Mucosa of stomach (tissue), 1 donor: ENCODE measurements around the gene RFXANK.
"Not testable (repeated sequence)": the region's sequence is repeated elsewhere in the genome, so short reads cannot be mapped to it uniquely, and the experiment has no call there.

Source experiments
- H3K27me3 ChIP-seq: one replicate; pipeline ENCODE4 v1.7.0; 2013; ENCODE audit warnings: mild to moderate bottlenecking, low read length; ENCODE audit not compliant: control insufficient read depth, insufficient read depth
- H3K36me3 ChIP-seq: one replicate; pipeline ENCODE4 v1.7.0; 2013; ENCODE audit warnings: low read length; ENCODE audit not compliant: control insufficient read depth, insufficient read depth
- H3K4me1 ChIP-seq: one replicate; pipeline ENCODE4 v1.7.0; 2013; ENCODE audit warnings: mild to moderate bottlenecking, low read length; ENCODE audit not compliant: control insufficient read depth, insufficient read depth
- H3K4me3 ChIP-seq: one replicate; pipeline ENCODE4 v1.7.0; 2013; ENCODE audit warnings: low read length
- H3K9ac ChIP-seq: one replicate; pipeline ENCODE4 v1.7.0; 2013; ENCODE audit warnings: mild to moderate bottlenecking, low read length, moderate library complexity
- H3K9me3 ChIP-seq: one replicate; pipeline ENCODE4 v1.7.0; 2013; ENCODE audit warnings: mild to moderate bottlenecking, low read length, moderate library complexity; ENCODE audit not compliant: control insufficient read depth
- donor health status: Pancreatic carcinoma.

Gene RFXANK

GRCh38 chr19:19171821-19172532 lies 20.1 kb upstream of the RFXANK start:
- Histone ChIP-seq H3K36me3 (no peaks in the 10 kb centered on the region), H3K9ac (no peak overlapping the region), H3K9me3 (no peaks in the 10 kb centered on the region), H3K4me3 (no peak overlapping the region), H3K4me1 (peaks cover 12% of the 10 kb centered on the region), H3K27me3 (no peaks in the 10 kb centered on the region)

GRCh38 chr19:19173243-19173642 lies 18.8 kb upstream of the RFXANK start:
- peaks cover 12% of the 10 kb centered on the region for H3K4me1 ChIP-seq
- H3K9ac ChIP-seq, H3K27me3 ChIP-seq, H3K36me3 ChIP-seq, H3K9me3 ChIP-seq, H3K4me3 ChIP-seq: not testable (repeated sequence)

- peaks cover 9% of the 10 kb centered on the region for H3K36me3 ChIP-seq
- no peak overlapping the region for H3K9ac ChIP-seq
- H3K4me1 ChIP-seq: no peaks in the 10 kb centered on the region
- H3K27me3 ChIP-seq: no peaks in the 10 kb centered on the region
- no peaks in the 10 kb centered on the region for H3K9me3 ChIP-seq
- H3K4me3 ChIP-seq: no peak overlapping the region
Observed at GRCh38 chr19:19176950-19177349, 15.1 kb upstream of the RFXANK start.

- no peak overlapping the region for H3K4me3 ChIP-seq
- H3K27me3 ChIP-seq: no peaks in the 10 kb centered on the region
- no peaks in the 10 kb centered on the region for H3K4me1 ChIP-seq
- H3K9me3 ChIP-seq: no peaks in the 10 kb centered on the region
- no peak overlapping the region for H3K9ac ChIP-seq
- peaks cover 9% of the 10 kb centered on the region for H3K36me3 ChIP-seq
Observed at GRCh38 chr19:19179548-19180441, 12.3 kb upstream of the RFXANK start.

- Histone ChIP-seq H3K4me1 (no peaks in the 10 kb centered on the region), H3K9me3 (no peaks in the 10 kb centered on the region), H3K4me3 (no peak overlapping the region), H3K9ac (no peak overlapping the region), H3K36me3 (peaks cover 9% of the 10 kb centered on the region), H3K27me3 (no peaks in the 10 kb centered on the region)
Observed at GRCh38 chr19:19181488-19181998, 10.5 kb upstream of the RFXANK start.

GRCh38 chr19:19185853-19186740 lies 6.0 kb upstream of the RFXANK start:
- H3K9me3 ChIP-seq: no peaks in the 10 kb centered on the region
- no peaks in the 10 kb centered on the region for H3K27me3 ChIP-seq
- no peaks in the 10 kb centered on the region for H3K36me3 ChIP-seq
- H3K4me1 ChIP-seq: peaks cover 10% of the 10 kb centered on the region
- no peak overlapping the region for H3K9ac ChIP-seq
- H3K4me3 ChIP-seq: no peak overlapping the region

GRCh38 chr19:19186742-19187141 lies 5.3 kb upstream of the RFXANK start:
- Histone ChIP-seq H3K36me3 (peaks cover 3% of the 10 kb centered on the region), H3K27me3 (no peaks in the 10 kb centered on the region), H3K4me1 (peaks cover 12% of the 10 kb centered on the region), H3K9me3 (no peaks in the 10 kb centered on the region), H3K4me3 (no peak overlapping the region), H3K9ac (no peak overlapping the region)

- Histone ChIP-seq H3K36me3 (peaks cover 3% of the 10 kb centered on the region), H3K9ac (peak overlapping the region; percentile 100), H3K27me3 (no peaks in the 10 kb centered on the region), H3K4me3 (peak overlapping the region; percentile 98), H3K9me3 (no peaks in the 10 kb centered on the region), H3K4me1 (peaks cover 18% of the 10 kb centered on the region)
Observed at GRCh38 chr19:19191768-19192077, 335 bp upstream of the RFXANK start.

GRCh38 chr19:19192910-19193423 lies 909 bp downstream of the RFXANK start:
- Histone ChIP-seq H3K4me3 (peak overlapping the region; percentile 97), H3K36me3 (peaks cover 3% of the 10 kb centered on the region), H3K4me1 (peaks cover 18% of the 10 kb centered on the region), H3K9me3 (no peaks in the 10 kb centered on the region), H3K27me3 (no peaks in the 10 kb centered on the region), H3K9ac (peak overlapping the region; percentile 100)

GRCh38 chr19:19193926-19194325 lies 1.9 kb downstream of the RFXANK start:
- H3K9ac ChIP-seq: no peak overlapping the region
- no peak overlapping the region for H3K4me3 ChIP-seq
- H3K4me1 ChIP-seq: peaks cover 18% of the 10 kb centered on the region
- no peaks in the 10 kb centered on the region for H3K27me3 ChIP-seq
- peaks cover 3% of the 10 kb centered on the region for H3K36me3 ChIP-seq
- no peaks in the 10 kb centered on the region for H3K9me3 ChIP-seq

- no peaks in the 10 kb centered on the region for H3K36me3 ChIP-seq
- H3K27me3 ChIP-seq: peaks cover 11% of the 10 kb centered on the region
- peak overlapping the region; percentile 84 for H3K9ac ChIP-seq
- no peak overlapping the region for H3K4me3 ChIP-seq
- H3K4me1 ChIP-seq: peaks cover 18% of the 10 kb centered on the region
- no peaks in the 10 kb centered on the region for H3K9me3 ChIP-seq
Observed at GRCh38 chr19:19201697-19202630, 9.9 kb downstream of the RFXANK start.
